RWPE2 (cell line): ENCODE measurements around the gene OTOF.

Source experiments
- ATAC-seq: fragments of 200-7000 bp; cut with Tn5 transposase; 3 replicates; pipeline ENCODE4 v1.9.1; 2021; ENCODE audit warnings: low read depth
- DNase-seq: peaks from one replicate; pipeline ENCODE4 v3.0.0-alpha.2; 2020; ENCODE audit warnings: low spot score
- H3K27ac ChIP-seq: fragments of 450-650 bp; 2 replicates; pipeline ENCODE4 v1.5.1; 2017; ENCODE audit warnings: mild to moderate bottlenecking; ENCODE audit not compliant: poor library complexity, severe bottlenecking
- H3K27me3 ChIP-seq: fragments of 250-450 bp; sonication (Bioruptor Pico); 2 replicates; pipeline ENCODE4 v1.5.1; 2021; ENCODE audit warnings: mild to moderate bottlenecking, moderate library complexity; ENCODE audit not compliant: insufficient read depth, poor library complexity, severe bottlenecking
- H3K36me3 ChIP-seq: fragments of 250-450 bp; sonication (Bioruptor Pico); 2 replicates; pipeline ENCODE4 v1.5.1; 2020; ENCODE audit warnings: low read depth, mild to moderate bottlenecking, moderate library complexity
- H3K4me1 ChIP-seq: fragments of 250-450 bp; sonication (Bioruptor Pico); 2 replicates; pipeline ENCODE4 v1.5.1; 2021; ENCODE audit warnings: mild to moderate bottlenecking, moderate library complexity; ENCODE audit not compliant: insufficient read depth, poor library complexity, severe bottlenecking
- H3K4me3 ChIP-seq: fragments of 250-450 bp; sonication (Bioruptor Pico); 2 replicates; pipeline ENCODE4 v1.5.1; 2021; ENCODE audit warnings: mild to moderate bottlenecking, moderate library complexity; ENCODE audit not compliant: severe bottlenecking
- H3K9me3 ChIP-seq: fragments of 250-450 bp; sonication (Bioruptor Pico); 2 replicates; pipeline ENCODE4 v1.5.1; 2021; ENCODE audit warnings: mild to moderate bottlenecking, moderate library complexity; ENCODE audit not compliant: severe bottlenecking
- CTCF ChIP-seq: fragments of 450-650 bp; IDR thresholded peaks from one replicate; pipeline ENCODE4 v1.5.1; 2017; ENCODE audit warnings: mild to moderate bottlenecking, moderate library complexity; ENCODE audit not compliant: poor library complexity, severe bottlenecking

The OTOF gene

DNA sequence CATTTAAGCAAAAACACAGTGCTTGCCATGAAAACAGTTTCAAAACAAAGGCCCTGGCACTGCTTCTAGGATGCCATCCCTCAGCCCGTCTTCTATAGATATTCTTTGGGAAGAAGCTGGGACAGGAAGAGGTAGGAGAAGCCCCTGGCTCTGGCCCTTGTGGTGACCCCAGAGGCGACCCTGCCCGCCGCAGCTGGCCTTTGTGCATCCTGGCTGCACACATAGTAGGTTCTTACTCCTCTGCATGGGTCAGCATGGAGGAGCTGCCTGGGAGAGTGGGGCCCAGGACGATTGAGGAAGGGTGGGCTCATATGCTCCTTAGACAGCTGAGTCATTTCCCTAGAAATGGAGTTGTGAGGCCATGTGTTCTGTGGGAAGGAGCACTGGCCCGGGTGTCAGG, 44.4 kb upstream of the OTOF start:
- Histone ChIP-seq H3K4me3 (no peak overlapping the region), H3K27me3 (no peaks in the 10 kb centered on the region), H3K27ac (no peak overlapping the region)

DNA sequence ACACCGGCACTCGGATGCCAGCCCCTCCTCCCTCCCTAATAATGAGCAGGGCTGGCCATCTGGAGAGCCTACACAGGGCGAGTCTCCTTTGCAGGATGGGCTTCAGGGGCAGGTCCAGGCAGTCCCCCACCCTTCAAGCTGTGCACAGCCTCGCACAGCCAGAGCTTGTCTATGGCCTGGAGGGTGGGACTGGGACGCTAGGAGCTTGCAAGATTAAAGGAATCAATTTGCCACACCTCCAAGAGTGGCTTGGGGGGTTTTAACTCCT, 43.9 kb upstream of the OTOF start:
- Histone ChIP-seq H3K4me3 (no peak overlapping the region), H3K9me3 (no peaks in the 10 kb centered on the region), H3K27me3 (no peaks in the 10 kb centered on the region), H3K36me3 (no peaks in the 10 kb centered on the region), H3K27ac (no peak overlapping the region), H3K4me1 (no peaks in the 10 kb centered on the region)
- ATAC-seq (no peak), DNase-seq (no peak)
- no peak for TF ChIP-seq CTCF

More for the DNA sequence above, 44.4 kb upstream of the OTOF start:
- Histone ChIP-seq H3K9me3 (no peaks in the 10 kb centered on the region), H3K36me3 (no peaks in the 10 kb centered on the region), H3K4me1 (no peaks in the 10 kb centered on the region)
- no peak for TF ChIP-seq CTCF
- DNase-seq (no peak), ATAC-seq (no peak)

DNA sequence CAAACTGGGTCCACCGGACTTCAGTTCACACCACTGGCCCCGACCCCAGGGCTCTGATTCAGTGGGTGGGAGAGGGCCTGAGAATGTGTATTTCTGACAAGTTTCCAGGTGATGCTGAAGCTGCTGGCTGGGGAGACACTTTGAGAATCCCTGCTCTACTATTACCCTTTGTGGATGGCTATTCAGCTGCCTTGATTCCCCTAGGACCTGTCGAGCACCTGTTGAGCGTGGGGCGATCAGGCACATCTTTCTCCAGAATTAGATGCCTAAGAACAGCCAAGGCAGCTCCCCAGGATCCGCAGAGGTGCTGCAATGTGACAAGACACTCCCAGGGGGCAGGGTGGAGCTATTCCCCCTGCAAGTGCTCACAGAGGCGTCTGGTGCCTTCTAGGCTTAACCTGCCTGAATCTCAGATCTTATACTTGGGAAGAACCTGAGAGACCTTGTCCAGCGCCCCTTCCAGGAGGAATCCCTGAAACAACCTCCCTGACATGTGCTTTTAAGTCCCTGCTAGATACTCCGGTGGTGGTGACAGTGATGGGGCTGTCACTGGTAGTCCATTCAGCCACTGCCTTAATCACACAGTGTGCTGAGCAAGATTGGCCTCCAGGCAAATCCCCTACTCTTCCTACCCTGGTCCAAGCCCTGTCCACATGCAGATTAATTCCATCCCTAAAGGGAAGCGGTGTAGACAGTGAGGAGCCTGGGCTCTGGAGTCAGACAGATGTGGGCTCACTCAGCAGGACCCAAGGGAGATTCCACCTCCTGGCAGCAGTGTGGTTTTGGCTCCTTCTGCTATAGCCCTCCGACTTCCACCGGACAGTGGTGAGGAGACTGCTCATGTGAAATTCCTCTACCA, 43.4 kb upstream of the OTOF start:
- peak; percentile 36 for DNase-seq
- Histone ChIP-seq H3K9me3 (no peaks in the 10 kb centered on the region), H3K27ac (no peak overlapping the region), H3K27me3 (no peaks in the 10 kb centered on the region), H3K4me3 (no peak overlapping the region), H3K36me3 (no peaks in the 10 kb centered on the region), H3K4me1 (no peaks in the 10 kb centered on the region)
- no peak for TF ChIP-seq CTCF
- peak; percentile 31; the same call in 1 of the 3 replicates for ATAC-seq

- no peak for TF ChIP-seq CTCF
- ATAC-seq (no peak), DNase-seq (no peak)
- no peak overlapping the region for H3K27ac ChIP-seq
- no peaks in the 10 kb centered on the region for H3K27me3 ChIP-seq
- no peaks in the 10 kb centered on the region for H3K9me3 ChIP-seq
- H3K4me1 ChIP-seq = no peaks in the 10 kb centered on the region
- H3K4me3 ChIP-seq = no peak overlapping the region
- H3K36me3 ChIP-seq = no peaks in the 10 kb centered on the region
Observed at GRCh38 chr2:26520148-26520449, 42.2 kb upstream of the OTOF start.

DNA sequence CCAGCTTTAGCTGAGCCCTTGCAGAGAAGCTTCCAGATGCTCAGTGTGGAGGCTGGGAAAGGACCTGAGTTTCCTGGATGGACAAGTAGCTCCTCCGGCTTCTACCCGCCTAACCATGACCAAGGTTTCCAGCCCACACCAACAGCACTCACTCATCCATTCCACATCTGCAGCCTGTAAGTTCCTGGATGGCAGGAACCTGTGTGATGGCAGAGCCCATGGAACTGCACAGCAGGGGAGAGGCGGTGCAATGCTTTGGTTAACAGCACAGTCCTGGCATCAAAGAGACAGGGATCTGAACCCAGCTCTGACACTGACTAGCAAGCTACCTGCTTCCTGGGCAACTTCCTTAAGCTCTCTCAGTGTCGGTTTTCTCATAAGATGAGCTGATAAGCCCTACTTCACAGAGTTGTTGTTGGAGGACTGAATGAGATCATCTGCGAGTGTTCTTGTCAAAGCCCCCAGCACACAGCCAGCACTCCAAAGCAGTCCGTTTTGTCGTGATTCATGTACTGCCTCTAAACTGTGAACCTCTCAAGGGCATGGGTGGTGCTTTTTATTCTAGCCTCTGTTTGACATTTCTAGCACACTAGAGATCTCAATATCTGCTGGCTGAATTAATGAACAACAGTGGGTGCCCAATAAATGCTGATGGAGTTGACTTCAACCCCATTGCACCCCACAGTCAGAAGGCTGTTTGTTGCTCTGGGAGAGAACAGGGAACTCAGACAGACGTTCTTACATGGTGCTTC, 41.6 kb upstream of the OTOF start:
- Histone ChIP-seq H3K4me3 (no peak overlapping the region), H3K27me3 (no peaks in the 10 kb centered on the region)
- peak; percentile 24 for DNase-seq

More for the DNA sequence above, 41.6 kb upstream of the OTOF start:
- H3K9me3 ChIP-seq = no peaks in the 10 kb centered on the region
- no peak for ATAC-seq
- H3K36me3 ChIP-seq = no peaks in the 10 kb centered on the region
- no peak for TF ChIP-seq CTCF
- H3K27ac ChIP-seq = no peak overlapping the region
- no peaks in the 10 kb centered on the region for H3K4me1 ChIP-seq
